IPS-NIHi11 (cell line): ENCODE results near the gene ITGB2.

Experiments used
- DNase-seq: peaks from one replicate; pipeline ENCODE4 v3.0.0; 2012; ENCODE audit warnings: mixed read lengths, low spot score

The ITGB2 gene

GRCh38 chr21:44920694-44921604, at the start of gene ITGB2:
Gene ITGB2 (minus strand): TSS chr21:44920899. CDS start chr21:44910782, 10,117 bp downstream.
- no peak for DNase-seq

- no peak for DNase-seq
Observed at GRCh38 chr21:44969931-44970755, 49.4 kb upstream of the ITGB2 start.

DNA sequence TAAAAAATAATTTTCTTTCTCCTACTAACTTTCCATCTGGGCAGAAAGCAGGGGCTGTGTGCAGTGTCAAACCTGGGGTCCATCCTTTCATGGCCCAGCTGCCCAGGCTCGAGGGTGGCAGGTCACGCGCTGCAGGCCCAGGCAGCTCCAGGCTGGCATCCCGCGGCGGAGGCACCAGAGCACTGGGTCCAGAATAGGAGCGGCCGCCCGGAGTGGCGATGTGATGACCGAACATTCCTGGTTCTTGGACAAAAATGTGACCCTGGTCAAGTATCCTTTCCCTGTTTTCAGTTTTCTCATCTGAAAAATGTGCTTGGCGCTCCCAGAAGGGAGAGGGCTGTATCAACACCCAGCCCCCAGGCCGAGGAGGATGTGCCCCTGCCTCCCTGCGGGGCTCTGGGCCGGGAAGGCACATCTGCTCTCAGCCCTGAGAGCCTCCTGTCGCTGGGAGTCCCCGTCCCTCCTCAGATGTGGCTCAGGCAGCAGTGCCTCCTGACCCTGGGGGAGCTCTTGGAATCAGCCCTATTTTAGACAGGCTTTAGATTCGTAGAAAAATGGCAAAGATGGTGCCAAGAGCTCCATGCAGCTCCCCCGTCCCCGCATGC, 48.5 kb upstream of the ITGB2 start:
- DNase-seq: no peak

GRCh38 chr21:44967082-44968047, 46.7 kb upstream of the ITGB2 start:
- DNase-seq: no peak

- no peak for DNase-seq
Observed at GRCh38 chr21:44966135-44967081, 45.7 kb upstream of the ITGB2 start.

- DNase-seq: no peak
Observed at GRCh38 chr21:44965251-44966022, 44.7 kb upstream of the ITGB2 start.

GRCh38 chr21:44964381-44964780, 43.7 kb upstream of the ITGB2 start:
- DNase-seq: no peak

GRCh38 chr21:44962403-44962966, 41.8 kb upstream of the ITGB2 start:
- no peak for DNase-seq

DNA sequence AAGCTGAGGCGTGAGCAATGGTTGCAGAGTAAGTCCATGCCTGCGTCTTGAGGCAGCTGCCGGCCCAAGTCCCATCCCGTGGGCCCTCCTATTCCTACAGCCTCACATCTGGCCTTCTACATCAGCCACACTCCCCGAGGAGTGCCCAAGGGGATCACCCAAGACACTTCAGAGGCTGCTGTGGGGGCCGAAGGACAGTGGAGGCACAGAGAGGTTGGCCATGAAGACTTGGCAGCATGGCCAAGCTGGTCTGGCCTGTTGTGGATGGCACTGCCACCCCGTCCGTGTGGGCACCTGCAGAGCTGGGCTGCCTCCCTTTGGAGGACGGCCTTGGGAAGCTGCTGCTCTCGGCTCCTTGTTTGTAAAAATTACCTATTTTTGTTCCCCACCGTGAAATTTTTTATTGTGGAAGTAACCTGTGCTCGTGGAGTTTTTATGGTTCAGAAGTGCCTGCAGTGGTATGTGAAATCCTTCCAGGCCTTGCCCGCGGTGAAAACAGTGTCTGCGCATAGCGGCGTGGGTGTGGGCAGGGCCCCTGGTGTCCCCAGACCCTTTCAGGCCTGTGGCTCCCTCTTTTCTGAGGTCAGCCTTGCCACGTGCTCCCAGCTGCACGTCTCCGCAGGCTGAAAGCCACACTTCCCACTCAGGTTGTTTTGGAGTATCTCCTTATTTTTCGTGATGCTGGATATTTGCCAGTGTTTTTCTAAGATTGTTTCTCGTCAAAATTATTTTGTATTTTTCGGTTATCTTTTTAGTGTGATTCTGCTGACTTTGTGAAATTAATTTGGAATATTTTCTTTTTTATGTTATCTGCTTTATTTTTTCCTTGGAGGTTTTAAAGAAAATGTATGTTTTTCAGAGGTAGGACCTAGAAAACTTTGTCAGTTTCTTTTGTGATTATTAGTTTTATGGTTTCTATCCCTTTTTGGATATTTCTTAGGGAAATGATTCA, 39.7 kb upstream of the ITGB2 start:
- no peak for DNase-seq

- no peak for DNase-seq
Observed at GRCh38 chr21:44959376-44960091, 38.8 kb upstream of the ITGB2 start.

DNA sequence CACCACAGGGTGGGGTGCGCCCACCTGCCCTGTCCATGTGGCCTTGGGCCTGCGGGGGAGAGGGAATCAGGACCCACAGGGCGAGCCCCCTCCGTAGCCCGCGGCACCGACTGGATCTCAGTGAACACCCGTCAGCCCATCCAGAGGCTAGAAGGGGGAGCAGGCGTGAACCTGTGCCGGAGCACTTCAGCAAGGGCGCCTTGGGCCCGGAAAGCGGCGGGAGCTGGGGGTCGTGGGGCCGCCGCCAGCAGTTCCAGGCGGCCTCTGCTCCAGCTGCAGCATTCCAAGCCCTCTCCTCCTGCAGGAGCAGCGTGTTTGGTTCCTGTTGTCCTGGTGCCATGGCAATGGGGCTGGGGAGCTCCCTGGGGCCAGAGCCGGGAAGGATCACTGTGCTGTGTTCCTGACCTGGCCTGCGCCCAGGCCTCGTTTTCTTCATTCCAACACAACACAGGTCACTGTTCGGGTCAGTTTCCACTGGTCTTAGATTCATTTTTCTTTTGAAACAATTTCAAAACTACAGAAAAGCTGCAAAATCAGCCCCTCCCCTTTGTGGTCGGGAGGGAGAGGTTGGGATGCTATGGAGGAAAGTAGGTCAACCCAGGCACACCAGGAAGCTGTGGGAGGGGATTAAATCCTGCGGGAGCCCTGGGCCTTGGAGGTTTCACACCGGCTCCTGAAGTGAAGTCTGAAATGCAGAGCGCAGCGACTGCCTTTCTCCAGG, 37.9 kb upstream of the ITGB2 start:
- DNase-seq: no peak

- DNase-seq: no peak
Observed at GRCh38 chr21:44957901-44958451, 37.3 kb upstream of the ITGB2 start.

DNA sequence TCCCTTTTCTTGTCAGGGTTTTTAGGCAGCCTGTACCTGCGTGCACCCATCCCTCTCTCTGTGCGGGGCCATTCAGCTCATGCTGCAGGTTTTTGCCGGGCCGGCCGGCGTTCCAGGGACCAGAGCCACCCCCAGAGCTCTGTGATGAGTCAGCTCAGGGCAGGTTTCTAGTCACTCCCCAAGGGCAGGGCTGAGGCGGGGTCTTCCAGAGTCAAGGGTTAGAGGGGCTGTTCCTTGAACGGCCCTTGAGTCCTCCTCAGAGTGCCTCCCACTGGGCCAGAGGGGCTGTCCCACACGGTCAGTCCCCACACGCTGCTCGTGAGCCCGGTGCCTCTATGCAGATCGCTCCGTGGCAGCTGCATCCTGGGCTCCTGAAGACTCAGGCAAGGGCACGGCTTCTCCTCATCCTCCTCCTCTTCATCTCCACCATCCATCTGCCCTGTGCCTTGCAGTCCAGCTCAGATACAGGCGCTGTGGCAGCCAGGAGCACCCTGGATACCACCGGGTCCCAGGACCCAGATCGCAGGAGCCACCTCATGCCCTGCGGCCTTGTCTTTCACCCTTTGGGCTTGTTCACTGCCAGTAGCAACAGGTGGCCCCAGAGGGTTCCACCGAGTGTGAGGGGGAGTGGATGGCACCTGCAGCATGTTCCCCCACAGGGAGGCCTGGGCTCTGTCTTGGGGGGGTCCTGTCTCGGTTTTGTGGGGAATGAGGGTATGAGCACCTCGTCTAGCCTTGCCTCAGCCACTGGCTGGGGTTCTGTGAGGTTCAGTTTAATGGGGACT, 36.5 kb upstream of the ITGB2 start:
- no peak for DNase-seq

GRCh38 chr21:44956356-44957046, 35.8 kb upstream of the ITGB2 start:
- no peak for DNase-seq

DNA sequence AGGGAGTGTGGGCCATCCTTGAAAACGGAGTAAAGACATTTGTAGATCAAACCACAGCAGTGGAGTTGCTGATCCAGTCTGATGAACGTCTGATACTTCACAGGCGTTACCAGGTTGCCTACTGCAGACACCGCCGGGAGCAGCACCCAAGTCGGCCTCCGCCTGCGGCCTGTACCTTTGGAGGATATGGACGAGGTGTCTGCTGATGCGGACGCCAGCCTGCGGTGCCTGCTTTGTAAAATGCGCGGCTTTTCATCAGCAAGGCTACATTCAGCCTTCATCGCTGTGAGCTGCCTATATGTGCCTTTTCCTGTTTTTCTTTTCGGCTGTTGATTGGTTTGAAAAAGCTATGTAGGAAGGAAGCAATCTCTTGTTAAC, 35.1 kb upstream of the ITGB2 start:
- no peak for DNase-seq
